Limb (tissue), 2 donors: ENCODE measurements around the gene DDX28.

Experiments
- DNase-seq, 2 donors: peaks; one replicate each; pipeline ENCODE4 v3.0.0-alpha.2; 2016; ENCODE audit errors: extremely low spot score in 2 of 2

DDX28 gene, protein sequence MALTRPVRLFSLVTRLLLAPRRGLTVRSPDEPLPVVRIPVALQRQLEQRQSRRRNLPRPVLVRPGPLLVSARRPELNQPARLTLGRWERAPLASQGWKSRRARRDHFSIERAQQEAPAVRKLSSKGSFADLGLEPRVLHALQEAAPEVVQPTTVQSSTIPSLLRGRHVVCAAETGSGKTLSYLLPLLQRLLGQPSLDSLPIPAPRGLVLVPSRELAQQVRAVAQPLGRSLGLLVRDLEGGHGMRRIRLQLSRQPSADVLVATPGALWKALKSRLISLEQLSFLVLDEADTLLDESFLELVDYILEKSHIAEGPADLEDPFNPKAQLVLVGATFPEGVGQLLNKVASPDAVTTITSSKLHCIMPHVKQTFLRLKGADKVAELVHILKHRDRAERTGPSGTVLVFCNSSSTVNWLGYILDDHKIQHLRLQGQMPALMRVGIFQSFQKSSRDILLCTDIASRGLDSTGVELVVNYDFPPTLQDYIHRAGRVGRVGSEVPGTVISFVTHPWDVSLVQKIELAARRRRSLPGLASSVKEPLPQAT

DNA sequence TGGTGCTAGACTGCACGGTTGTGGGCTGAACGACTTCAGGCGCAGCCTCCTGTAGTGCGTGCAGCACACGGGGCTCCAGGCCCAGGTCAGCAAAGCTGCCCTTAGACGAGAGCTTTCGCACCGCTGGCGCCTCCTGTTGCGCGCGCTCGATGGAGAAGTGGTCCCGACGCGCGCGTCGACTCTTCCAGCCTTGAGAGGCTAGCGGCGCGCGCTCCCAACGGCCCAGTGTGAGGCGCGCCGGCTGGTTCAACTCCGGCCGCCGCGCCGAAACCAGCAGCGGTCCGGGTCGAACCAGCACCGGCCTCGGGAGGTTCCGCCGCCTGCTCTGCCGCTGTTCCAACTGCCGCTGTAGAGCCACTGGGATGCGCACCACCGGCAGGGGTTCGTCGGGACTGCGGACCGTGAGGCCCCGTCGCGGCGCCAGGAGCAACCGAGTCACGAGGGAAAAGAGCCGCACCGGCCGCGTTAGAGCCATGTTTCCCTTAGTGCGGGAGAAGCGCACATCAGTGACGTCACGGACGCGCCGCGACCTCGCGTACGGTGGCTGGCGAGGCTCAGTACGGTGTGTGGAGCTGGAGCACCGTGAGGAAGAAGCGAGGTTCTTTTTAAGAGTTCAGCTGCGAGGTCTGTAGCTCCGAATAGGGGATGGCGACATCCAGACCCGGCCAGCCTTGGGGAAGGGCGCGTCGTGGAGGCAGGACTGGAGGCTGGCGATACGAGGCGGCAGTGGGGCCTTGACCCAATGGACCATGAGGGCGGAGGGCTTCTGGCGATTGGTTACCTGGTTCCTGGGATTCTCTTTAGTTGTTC, at the start of gene DDX28, which contains the start of gene DUS2:
Gene DDX28, minus strand, starts transcription at position 505 of the 810 bp plus-strand sequence. Its CDS starts 30 bp downstream, at position 475.
Gene DUS2, plus strand, starts transcription at position 557 of the 810 bp plus-strand sequence. CDS start 14,740 bp downstream, outside the sequence.
- peak; percentile 86 to 98 for DNase-seq

DNA sequence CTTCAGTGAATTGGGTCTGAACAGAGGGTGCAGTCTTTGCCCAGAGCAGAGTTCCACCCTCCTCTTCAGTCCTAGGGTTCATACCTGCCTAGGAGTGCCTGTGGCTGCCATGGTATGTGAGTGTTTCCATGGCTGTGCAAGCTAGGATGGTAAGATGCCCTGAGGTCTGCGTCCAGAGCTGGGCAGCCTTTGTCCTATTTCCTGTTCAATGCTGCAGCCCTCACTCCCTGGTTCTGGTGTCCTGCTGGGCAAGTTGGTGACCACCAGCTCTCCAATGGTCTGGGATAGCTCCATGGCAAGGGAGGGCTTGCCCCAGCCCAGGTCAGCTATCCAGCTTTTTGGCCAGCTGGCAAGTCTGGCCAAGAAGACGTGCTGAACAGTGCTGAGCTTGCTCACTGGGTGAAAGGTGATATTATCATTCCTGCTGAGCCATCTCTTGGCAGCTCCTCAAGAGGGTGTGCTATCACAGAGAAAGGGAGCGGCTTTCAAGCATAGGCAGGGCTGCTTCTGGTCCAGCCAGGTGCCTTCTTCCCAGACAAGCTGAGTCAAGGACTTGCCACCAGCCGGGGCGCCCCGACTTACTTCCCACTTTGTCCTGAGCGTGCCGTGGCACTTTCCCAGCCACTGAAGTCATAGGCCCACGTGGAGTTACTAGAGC, 49.1 kb upstream of the DDX28 start:
- no peak for DNase-seq

DNA sequence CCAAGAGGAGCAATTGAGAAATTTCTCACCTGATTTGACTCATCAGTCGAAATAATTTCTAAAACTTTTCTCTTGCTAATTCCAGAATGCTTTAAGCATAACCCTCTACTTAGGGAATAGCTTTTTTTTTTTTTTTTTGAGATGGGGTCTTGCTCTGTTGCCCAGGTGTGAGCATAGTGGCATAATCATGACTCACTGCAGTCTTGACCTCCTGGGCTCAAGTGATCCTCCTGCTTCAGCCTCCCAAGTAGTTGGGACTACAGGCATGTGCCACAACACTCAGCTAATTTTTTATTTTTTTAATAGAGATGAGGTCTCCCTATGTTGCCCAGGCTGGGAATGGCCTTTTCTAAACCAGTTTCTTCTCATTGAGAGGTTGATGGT, 48.5 kb upstream of the DDX28 start:
- no peak for DNase-seq

DNA sequence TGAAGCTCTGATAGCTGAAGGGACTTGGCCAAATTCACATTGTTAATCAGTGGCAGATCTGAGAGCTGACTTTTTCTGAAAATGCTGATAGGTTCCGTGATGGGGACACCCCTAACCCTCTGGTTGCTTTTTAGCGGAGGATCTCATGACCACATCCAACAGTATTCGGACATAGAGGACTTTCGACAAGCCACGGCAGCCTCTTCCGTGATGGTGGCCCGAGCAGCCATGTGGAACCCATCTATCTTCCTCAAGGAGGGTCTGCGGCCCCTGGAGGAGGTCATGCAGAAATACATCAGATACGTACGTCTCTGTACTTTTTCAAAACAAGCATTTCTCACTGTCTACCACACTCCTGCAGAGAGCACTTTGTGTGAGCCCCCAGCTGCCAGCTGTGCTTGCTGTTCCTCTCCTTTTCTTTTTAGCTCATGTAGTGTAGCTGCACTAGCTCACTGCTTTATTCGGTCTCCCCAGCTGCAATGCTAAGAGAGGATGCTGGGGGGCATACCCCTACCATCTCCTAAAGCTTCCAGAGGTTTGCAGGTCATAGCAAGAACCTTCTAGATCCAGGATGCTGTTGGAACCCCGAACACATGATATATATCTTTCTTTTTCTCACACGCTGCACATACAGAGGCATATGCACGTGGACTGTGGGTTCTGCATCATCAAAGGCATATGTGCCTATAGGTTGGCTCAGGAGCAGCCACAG, 47.9 kb upstream of the DDX28 start:
- no peak for DNase-seq

DNA sequence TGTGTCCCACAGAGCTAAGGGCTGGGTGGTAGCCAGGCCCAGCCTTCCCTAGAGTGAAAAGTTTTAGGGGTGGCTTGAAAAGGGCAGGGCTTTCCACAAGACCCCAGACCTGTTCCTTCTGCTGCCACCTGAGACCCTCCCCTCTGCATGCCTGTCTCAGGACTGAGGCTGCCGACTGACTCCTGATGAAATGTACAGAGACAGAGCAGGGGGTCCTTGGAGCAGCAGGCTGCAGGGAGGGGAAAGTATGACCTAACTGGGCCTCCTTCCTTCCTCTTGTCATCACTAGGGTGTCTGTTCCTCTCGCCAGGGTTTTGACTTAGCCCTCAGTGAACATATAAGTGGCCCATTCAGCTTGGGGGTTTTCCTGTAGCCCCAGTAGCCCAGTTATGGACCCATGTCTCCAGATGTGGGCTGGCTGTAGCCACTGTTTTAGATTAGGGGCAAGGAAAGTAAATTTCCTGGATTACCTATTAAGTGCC, 47.3 kb upstream of the DDX28 start:
- no peak for DNase-seq

DNA sequence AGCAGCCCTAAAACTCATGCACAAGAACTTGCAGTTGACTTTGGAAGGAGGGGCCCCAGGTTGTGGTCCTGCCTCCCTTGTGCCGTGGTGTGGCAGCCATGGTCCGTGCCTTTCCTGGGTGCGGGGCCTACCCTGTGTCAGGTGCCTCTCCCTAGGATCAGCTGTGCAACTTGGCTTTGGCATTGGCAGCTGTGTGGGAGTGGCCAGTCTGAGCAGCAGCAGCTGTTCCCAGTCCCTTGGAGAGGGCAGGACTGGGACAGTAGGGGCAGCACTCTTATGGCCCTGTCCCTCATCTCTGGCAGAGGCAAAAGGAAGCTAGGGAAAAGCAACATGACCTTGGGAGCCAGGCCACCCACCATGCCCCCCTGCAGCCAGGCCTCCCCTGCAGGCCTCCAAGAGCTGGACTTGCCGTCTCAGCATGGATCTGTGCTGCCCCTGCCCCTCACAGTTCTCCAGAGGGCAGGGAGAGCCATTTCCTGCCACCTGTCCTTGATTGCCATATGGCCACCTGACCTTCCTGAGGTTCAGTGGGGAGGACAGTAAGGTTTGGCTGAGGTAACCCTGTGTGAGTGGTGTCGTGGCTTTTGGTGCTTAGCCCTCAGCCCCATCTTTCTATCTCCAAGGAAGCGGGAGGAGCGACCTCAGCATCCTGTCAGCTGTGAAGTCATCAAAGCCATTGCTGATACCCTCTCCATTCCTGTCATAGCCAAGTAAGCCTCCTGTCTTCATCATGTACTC, 46.6 kb upstream of the DDX28 start:
- DNase-seq: peak; percentile 32 to 61

DNA sequence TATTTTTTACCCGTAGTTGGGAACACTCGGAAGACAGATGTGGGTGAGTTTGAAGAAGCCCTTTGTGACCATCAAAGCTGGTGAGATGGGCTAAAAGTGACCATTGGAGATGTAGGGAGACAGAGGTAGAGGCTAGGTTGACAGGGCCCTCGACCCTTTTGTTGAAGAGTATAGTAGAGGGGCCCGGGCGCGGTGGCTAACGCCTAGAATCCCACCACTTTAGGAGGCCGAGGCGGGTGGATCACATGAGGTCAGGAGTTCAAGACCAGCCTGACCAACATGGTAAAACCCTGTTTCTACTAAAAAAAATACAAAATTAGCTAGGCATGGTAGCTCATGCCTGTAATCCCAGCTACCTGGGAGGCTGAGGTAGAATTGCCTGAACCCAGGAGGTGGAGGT, 45.9 kb upstream of the DDX28 start:
- no peak for DNase-seq

DNA sequence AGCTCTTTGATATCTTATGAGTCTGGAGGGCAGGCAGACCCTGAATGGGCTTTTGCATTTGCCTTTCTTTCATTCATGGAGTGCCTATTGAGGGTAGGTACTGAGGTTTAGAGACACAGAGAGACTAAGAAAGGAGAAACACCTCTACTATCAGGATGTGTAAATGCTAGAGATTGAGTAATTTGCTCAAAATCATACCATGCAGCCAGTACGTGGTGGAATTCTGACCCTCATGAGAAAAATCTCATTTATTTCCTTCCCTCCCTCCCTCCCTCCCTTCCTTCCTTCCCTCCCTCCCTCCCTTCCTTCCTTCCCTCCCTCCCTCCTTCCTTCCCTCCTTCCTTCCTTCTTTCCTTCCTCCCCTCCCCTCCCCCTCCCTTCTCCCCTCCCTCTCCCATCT, 43.7 kb upstream of the DDX28 start:
- DNase-seq: no peak

DNA sequence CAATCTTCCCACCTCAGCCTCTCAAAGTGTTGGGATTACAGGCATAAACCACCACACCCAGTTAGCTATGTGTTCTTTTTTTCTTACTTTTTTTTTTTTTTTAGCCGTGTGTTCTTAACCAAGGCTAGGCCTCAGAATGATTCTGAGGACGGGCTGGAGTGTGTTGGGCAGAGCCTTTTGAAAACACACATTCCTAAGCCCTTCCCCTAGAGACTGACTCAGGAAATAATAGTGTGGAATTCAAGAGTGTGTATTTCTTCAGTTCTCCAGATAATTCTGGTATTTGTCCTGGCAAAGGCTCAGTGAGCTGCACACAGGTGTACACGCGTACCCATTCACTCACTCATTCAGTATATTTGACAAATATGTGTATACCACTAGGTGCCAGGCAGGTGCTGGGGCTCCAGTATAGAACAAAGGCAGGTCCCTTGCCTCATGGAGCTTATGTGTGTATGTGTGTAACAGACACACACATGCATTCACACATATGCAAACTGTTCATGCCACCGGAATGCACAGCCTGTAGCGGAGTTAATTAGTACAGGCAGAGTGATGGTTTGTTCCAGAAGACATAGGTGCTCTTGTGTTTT, 42.8 kb upstream of the DDX28 start:
- no peak for DNase-seq

DNA sequence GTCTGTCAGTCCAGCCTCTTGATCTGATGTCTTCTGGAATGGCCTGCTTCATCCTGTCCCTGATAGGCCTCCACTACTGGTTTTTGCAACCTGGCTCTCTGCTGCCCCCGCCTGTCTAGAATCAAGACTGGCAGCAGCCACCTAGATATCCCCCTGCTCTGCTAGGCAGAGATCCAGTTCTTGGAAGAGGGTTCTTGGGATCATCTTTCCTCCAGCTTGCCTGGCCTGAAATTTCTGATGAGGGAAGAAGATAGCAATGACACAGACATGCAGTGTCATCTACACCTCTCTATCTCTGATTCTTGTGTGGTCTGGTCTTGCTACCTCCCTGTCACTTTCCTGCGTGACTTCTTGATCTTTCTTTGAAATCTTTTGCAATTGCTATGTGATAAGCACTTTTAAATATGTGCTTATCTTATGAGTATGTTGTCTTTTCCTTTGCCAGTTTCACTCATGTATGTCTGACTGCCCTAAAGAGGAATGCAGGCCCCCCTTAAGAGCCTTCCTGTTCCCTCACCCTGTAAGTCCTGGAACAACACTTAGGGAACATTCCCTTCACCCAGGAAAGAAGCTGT, 41.8 kb upstream of the DDX28 start:
- peak; percentile 55 to 66 for DNase-seq

DNA sequence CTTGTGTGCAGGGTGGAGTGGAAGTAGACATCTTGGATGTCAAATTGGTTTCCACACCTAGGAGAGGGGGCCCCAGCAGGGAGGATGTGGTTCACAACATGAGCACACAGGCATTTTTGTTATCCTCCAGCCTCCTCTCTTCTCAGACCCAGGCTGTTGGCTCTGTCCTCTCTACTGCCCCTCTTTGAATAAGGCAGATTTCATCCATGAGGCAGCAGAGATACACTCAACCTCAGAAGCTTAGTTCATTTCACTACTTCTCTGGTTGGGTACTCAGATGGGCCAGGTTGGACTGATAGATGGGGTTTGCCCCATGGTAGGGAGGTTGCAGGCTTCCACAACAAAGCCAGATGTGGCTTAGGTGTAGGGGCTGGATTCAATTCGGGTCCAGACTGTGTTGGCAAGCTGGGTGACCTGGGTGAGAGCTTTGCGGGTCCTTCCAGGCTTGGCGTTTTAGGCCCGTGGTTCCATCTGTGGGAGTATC, 39.9 kb upstream of the DDX28 start:
- DNase-seq: no peak

DNA sequence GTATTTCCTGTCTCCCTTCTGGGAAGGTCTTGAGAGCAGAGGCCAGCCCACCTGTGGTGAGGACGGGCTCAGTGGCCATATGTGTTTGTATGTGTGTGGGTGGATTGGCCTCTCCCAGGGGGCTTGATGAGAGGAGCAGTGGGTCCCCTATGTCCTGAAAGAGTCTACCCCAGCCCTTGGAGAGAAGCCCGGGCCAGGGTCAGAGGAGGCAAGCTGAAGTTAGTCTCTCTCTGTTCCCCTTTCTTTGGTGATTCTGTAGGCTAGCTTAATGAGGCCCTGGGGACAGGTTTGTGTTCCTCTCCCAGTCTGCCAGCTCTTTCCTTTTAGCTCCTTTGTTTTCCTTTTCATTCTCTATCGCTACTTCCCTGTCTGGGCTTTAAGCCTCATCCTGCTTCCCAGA, 38.4 kb upstream of the DDX28 start:
- no peak for DNase-seq

DNA sequence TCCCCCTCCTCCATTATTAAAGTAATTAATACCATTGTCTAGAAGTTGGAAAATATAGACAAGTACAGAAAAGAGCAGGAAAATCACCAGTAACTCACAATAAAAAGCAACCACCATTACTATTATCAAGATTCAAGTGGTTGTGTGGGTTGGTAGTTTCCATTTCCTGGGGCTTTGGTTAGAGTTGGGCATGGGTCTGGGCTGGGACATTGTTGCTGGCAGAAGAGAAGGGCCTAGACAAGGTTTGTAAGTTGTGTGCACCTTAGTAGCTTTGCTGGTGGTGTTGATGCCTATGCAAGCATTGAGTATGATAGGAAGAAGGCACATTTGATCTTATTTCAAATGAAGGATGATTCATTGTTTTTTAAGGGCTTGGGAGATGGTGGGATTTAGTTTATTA, 36.8 kb upstream of the DDX28 start:
- DNase-seq: no peak

DNA sequence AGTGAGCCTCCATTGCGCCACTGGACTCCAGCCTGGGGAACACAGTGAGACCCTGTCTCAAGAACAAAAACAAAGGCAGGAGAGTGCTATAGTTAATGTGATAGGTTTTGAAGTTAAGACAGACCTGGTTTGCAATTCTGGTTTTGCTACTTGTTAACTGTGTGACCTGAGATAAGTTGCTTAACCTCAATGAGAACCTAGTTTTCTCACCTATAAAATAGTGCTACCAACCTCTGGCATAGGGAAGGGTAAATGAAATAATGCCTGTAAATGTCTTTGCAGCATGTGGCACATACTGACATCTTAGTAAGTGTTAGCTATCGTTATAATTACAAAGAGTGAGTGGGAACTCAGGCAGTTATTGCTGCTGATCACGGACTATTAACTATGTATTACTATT, 32.4 kb upstream of the DDX28 start:
- no peak for DNase-seq

DNA sequence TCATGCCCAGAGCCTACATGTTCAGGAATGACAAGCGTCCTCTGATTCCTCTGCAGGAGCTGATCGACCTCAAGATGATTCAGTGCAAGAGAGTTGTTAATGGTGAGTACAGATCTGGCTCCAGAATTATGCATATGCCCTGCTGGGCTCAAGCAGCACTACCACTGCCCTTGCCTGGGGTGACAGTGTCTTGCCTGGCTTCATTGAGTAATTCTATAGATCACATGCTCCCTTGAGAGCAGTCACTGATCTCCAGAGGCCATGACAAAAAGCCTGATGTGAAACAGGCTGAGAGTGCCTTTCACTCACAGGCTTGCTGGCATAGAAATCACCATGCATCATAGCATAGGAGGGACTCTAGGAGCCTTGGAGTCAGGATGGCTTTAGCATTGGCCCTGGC, 26.4 kb upstream of the DDX28 start:
- no peak for DNase-seq

DNA sequence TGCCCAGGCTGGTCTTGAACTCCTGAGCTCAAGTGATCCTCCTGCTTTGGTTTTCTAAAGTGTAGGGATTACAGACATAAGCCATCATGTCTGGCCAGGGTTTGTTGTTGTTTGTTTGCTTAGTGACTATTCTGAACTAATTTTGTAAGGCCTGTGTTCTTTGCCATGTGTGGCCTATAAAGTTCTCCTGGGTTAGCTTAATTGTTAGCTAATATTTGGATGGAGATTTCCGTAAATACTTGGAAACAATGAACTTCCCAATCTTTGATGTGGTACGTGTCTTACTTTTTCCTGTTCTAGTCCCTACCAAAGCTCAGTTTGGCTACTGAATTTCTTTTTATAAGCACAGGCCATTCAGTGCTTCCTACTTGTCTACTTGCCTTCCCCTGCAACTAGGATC, 25.0 kb upstream of the DDX28 start:
- DNase-seq: no peak

DNA sequence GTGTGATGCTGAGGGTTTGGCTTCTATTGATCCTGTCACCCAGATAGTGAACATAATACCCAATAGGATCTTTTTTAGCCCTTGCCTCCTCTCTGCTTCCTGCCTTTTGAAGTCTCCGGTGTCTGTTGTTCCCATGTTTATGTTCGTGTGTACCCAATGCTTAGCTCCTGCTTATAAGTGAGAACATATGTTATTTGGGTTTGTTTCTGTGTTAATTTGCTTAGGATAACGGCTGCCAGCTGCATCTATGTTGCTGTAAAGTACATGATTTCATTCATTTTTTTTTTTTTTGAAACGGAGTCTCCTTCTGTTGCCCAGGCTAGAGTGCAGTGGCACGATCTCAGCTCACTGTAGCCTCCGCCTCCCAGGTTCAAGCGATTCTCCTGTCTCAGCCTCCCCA, 23.1 kb upstream of the DDX28 start:
- no peak for DNase-seq

DNA sequence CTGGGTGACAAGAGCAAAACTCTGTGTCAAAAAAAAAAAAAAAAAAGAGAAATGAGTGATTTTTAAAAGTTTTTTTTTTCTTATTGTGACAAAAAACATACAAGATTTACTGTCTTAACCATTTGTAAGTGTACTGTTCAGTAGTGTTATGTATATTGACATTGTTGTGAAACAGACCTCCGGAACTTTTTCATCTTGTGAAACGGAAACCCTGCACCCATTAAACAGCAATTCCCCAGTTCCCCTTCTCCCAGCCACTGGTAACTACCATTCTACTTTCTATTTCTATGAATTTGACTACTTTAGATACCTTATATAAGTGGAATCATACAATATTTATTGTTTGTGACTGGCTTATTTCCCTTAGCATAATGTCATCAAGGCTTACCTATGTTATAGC, 18.8 kb upstream of the DDX28 start:
- no peak for DNase-seq

DNA sequence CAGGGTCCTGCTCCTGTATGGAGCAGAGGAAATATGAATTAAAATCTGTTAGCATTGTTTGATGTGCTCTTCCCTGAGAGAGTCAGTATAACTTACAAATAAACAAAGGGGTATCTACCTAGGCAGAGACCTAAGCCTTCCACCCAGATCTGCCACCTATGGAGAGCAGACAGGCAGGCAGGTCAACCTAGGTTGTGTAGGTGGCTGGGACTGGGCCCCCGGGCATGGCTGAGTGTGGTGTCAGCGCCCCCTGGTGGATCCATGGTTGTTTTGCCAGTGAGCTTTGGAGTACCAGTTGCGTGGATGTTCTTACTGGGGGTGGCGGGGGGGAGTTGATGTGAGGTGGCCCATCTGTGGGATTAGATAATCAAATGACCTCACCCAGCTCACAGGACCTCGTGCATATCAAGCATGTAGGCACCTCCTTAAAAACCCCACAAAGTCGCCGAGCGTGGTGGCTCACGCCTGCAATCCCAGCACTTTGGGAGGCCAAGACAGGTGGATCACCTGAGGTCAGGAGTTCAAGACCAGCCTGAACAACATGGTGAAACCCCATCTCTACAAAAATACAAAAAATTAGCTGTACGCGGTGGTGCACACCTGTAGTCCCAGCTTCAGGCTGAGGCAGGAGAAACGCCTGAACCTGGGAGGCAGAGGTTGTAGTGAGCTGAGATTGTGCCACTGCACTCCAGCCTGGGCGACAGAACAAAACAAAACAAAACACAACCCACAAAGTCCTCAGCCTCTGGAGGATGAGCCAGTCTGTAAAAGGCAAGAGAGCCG, 17.7 kb upstream of the DDX28 start:
- peak; percentile 32 to 82 for DNase-seq
